DOHH2 (cell line): Measurements from ENCODE around the gene PCDHB16.

ENCODE experiments used
- CTCF ChIP-seq: fragments of 200-600 bp; sonication (generic); IDR thresholded peaks from one replicate; pipeline ENCODE4 v1.5.1; 2014; ENCODE audit warnings: antibody characterized with exemption, mild to moderate bottlenecking, low read depth, low read length; ENCODE audit not compliant: poor library complexity, severe bottlenecking
- EZH2phosphoT487 ChIP-seq: fragments of 200-600 bp; sonication (generic); IDR thresholded peaks from 2 replicates; pipeline ENCODE4 v1.6.1; 2017; ENCODE audit warnings: borderline replicate concordance, mild to moderate bottlenecking, antibody characterized with exemption, low read length, moderate library complexity, mixed read lengths

- TF ChIP-seq CTCF (peak; percentile 78), EZH2phosphoT487 (no peak)
Observed at GRCh38 chr5:141182248-141182647, at the start of gene PCDHB16.
